ENCODE results near the gene HOXD3. TPM values are rescaled to one million over a fixed set of nuclear protein-coding genes. Genes with fewer than 3 reads are reported as not detected.

The HOXD3 gene
- total RNA-seq, 1 donor from 2014 or later, result not detected

DNA sequence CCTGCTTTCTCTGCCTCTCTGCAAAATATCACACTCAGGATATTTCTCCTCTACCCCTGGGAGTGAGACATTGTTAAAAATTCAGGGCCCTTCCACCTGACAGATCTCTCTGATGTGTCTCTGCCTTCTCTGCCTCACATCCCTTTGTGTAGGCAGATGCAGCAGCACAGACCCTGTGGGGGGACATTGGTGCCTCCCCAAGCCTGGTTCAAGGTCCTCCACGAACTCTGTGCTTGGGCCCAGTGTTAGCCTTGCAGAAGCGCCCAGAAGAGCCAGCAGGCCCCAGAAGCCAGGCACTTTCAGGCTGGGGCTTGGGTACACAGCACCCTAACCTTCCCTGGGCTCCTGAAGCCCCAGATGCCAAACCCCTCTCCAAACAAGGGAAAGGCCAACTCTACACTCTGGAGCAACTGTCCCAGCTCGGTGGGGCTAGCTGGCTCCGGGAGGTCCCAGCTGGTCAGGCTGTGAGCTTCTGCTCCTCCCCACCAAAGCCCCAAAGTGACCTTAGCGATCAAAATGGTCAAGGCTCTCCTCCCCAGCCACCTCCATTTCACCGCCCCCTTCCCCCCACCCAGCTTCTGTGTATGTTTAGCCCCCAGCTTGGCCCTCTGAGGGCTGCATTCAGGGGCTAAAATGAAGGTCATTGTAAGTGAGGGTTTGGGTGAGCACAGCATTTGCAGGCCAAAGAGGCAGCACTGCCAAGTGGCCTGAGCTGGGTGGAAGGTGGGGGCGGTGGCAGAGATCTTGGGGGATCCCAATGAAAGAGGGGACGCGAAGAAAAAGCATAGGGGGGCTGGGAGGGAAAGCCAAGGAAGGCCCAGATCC, 31.9 kb upstream of the HOXD3 start:
- Mint-ChIP-seq H3K4me1 (ENCODE audit: low read depth) (peaks cover 21% of the 10 kb centered on the region), H3K9me3 (ENCODE audit: low read depth) (no peaks in the 10 kb centered on the region), H3K27ac (ENCODE audit: unreplicated experiment) (no peak overlapping the region), H3K27me3 (ENCODE audit: low read depth) (peaks cover 69% of the 10 kb centered on the region), H3K4me3 (ENCODE audit: unreplicated experiment) (no peak overlapping the region), H3K36me3 (ENCODE audit: low read depth) (peaks cover 3% of the 10 kb centered on the region)
- no peak for DNase-seq (ENCODE audit: low spot score)
- TF ChIP-seq, protein P1, sequence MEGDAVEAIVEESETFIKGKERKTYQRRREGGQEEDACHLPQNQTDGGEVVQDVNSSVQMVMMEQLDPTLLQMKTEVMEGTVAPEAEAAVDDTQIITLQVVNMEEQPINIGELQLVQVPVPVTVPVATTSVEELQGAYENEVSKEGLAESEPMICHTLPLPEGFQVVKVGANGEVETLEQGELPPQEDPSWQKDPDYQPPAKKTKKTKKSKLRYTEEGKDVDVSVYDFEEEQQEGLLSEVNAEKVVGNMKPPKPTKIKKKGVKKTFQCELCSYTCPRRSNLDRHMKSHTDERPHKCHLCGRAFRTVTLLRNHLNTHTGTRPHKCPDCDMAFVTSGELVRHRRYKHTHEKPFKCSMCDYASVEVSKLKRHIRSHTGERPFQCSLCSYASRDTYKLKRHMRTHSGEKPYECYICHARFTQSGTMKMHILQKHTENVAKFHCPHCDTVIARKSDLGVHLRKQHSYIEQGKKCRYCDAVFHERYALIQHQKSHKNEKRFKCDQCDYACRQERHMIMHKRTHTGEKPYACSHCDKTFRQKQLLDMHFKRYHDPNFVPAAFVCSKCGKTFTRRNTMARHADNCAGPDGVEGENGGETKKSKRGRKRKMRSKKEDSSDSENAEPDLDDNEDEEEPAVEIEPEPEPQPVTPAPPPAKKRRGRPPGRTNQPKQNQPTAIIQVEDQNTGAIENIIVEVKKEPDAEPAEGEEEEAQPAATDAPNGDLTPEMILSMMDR (IDR thresholded peaks at IDR 0.05), result no peak

DNA sequence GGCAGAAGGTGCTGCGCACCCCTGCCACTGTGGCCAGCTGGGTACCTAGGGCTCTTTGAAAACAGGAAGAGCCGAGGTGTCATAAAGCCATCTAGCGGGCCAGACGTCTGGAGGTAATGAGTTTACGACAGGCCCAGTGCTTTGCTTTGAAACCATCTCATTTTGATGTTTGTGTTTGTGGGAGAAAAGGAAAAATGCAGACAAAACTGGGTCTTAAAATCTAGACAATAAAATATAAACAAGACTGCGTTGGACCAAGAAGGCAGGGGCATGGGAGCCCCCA, 31.4 kb upstream of the HOXD3 start:
- no peak for DNase-seq (ENCODE audit: low spot score)
- H3K27ac Mint-ChIP-seq (ENCODE audit: unreplicated experiment), result no peak overlapping the region
- peaks cover 22% of the 10 kb centered on the region for H3K4me1 Mint-ChIP-seq (ENCODE audit: low read depth)
- H3K9me3 Mint-ChIP-seq (ENCODE audit: low read depth), result no peaks in the 10 kb centered on the region
- H3K36me3 Mint-ChIP-seq (ENCODE audit: low read depth), result peaks cover 3% of the 10 kb centered on the region
- H3K4me3 Mint-ChIP-seq (ENCODE audit: unreplicated experiment), result no peak overlapping the region
- peaks cover 66% of the 10 kb centered on the region for H3K27me3 Mint-ChIP-seq (ENCODE audit: low read depth)
- TF ChIP-seq, protein P1 (IDR thresholded peaks at IDR 0.05), result no peak

DNA sequence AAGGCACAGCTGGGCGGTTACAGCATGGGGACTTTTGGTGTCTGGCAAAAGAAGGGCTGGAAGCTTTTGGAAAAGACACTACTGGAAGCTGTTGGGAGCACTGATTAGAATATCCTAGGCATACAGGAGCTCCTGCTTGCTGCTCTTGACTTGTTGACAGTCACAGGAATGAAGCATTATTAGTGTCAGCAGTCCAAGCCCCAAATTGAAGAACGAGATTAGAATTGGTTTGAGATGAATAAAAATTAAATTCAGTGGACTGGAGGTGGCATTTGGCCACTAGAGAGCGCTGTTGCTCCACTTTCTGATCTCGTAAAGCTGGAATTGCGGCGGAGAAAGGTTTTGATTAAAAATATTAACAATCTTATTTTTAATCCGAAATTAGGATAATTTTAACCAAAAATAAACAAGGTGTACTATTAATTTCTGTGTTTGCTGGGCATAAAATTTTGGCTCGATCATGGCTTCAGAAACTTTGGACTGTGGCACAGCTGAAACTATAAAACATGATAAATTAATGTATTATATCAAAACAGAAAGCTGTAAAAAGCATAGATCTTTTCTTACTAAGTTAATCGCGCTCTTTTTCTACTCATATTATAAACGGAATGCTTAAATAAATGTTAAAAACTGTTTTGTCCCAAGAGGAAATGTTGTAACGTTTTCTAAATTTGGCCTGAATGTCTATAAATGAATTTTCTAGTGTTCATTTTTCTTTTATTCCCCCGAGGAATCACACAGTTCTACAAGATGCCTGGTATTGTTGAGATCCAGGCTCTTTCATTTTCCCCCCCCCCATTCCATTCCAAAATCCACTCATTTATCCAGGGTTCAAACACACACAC, 30.0 kb upstream of the HOXD3 start:
- Mint-ChIP-seq H3K9me3 (ENCODE audit: low read depth) (peaks cover under 1% of the 10 kb centered on the region), H3K4me3 (ENCODE audit: unreplicated experiment) (no peak overlapping the region), H3K36me3 (ENCODE audit: low read depth) (peaks cover 3% of the 10 kb centered on the region), H3K27ac (ENCODE audit: unreplicated experiment) (no peak overlapping the region), H3K27me3 (ENCODE audit: low read depth) (peaks cover 71% of the 10 kb centered on the region), H3K4me1 (ENCODE audit: low read depth) (peaks cover 26% of the 10 kb centered on the region)
- no peak for DNase-seq (ENCODE audit: low spot score)
- TF ChIP-seq, protein P1 (IDR thresholded peaks at IDR 0.05), result peak; percentile 98

DNA sequence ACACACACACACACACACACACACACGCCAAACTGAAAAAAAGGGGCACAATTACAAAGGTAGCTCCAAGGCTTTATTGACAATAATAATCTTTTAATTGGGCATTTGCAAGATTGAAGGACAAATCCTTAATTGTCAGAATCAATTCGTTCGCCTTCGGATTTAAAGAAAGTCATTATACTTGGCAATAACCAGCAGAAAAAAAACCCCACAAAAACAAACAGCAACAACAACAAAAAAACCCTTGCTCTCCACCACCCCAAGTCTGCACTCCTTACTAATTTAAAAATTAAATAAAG, 29.4 kb upstream of the HOXD3 start:
- H3K27me3 Mint-ChIP-seq (ENCODE audit: low read depth), result peaks cover 73% of the 10 kb centered on the region
- peaks cover 4% of the 10 kb centered on the region for H3K9me3 Mint-ChIP-seq (ENCODE audit: low read depth)
- TF ChIP-seq, protein P1 (IDR thresholded peaks at IDR 0.05), result no peak
- DNase-seq (ENCODE audit: low spot score), result no peak
- H3K27ac Mint-ChIP-seq (ENCODE audit: unreplicated experiment), result no peak overlapping the region
- H3K36me3 Mint-ChIP-seq (ENCODE audit: low read depth), result peaks cover 3% of the 10 kb centered on the region
- H3K4me3 Mint-ChIP-seq (ENCODE audit: unreplicated experiment), result no peak overlapping the region
- H3K4me1 Mint-ChIP-seq (ENCODE audit: low read depth), result peaks cover 27% of the 10 kb centered on the region

DNA sequence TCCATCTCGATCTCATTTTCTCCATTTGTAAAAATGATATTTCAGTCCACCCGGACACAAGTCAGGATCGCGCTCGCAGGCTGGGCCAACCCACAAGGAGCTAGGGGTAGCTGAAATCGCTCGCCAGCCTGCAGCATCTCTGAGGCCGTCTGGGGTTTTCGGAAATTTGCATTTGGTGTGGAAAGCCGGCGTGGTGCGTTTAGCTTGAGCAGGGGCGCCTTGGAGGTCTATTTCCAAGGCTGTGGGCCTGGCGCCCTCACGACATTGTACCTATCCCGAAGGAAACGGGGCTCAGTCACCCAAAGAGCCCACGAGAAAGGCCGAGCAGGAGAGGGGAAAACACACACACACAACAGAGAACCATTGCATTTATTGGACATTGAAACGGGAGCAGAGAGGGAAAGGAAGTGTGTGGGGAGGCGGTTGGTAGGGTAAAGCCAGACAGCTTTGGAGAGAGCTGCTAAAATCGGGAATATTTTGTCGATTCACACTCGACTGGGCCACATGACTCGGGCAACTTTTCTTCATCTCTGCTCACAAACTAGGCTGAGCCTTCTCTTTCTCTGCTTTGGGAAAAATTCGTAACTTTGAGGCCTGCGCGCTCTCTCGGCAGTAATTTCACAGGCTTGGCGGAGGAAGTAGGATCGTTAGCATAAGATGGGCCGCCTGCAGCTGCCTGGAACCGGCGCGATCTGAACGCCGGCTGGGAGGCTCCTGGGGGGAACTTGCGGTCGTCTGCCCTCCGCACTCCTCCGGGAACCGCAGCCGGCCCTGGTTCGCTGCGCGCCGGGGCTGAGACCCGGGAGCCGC, 28.7 kb upstream of the HOXD3 start:
- TF ChIP-seq, protein P1 (IDR thresholded peaks at IDR 0.05), result no peak
- no peak for DNase-seq (ENCODE audit: low spot score)
- Mint-ChIP-seq H3K4me3 (ENCODE audit: unreplicated experiment) (no peak overlapping the region), H3K27me3 (ENCODE audit: low read depth) (peaks cover 79% of the 10 kb centered on the region), H3K4me1 (ENCODE audit: low read depth) (peaks cover 27% of the 10 kb centered on the region), H3K9me3 (ENCODE audit: low read depth) (peaks cover 4% of the 10 kb centered on the region), H3K27ac (ENCODE audit: unreplicated experiment) (no peak overlapping the region), H3K36me3 (ENCODE audit: low read depth) (peaks cover 3% of the 10 kb centered on the region)
